ENCODE data around the gene WFDC1.

The WFDC1 gene

GRCh38 chr16:84357191-84357651 is 62.5 kb downstream of the WFDC1 start:
- no peak for TF ChIP-seq CTCF (IDR thresholded peaks at IDR 0.05; ENCODE audit: control extremely low read depth, extremely low read depth, low read depth, missing control alignments)
- ChIA-PET POLR2A (no interaction called here), CTCF (no interaction called here)
- DNase-seq (ENCODE audit: extremely low spot score): no peak

GRCh38 chr16:84358601-84359295 is 64.1 kb downstream of the WFDC1 start:
- DNase-seq (ENCODE audit: extremely low spot score): no peak
- ChIA-PET POLR2A (no interaction called here), CTCF (interaction anchor here (1.2 kb wide), 1 partner anchor 11 kb away, joined by 3 read pairs; no protein-coding TSS in a partner anchor)
- no peak for TF ChIP-seq CTCF (IDR thresholded peaks at IDR 0.05; ENCODE audit: control extremely low read depth, extremely low read depth, low read depth, missing control alignments)

- no peak for TF ChIP-seq CTCF (IDR thresholded peaks at IDR 0.05; ENCODE audit: control extremely low read depth, extremely low read depth, low read depth, missing control alignments)
- POLR2A ChIA-PET: no interaction called here
- CTCF ChIA-PET: interaction anchor here (1.2 kb wide), 1 partner anchor 10 kb away, joined by 3 read pairs; no protein-coding TSS in a partner anchor
- DNase-seq (ENCODE audit: extremely low spot score): no peak
These were observed 64.6 kb downstream of the WFDC1 start for GRCh38 chr16:84359326-84359725.

- CTCF ChIA-PET: no interaction called here
- POLR2A ChIA-PET: no interaction called here
- TF ChIP-seq CTCF (IDR thresholded peaks at IDR 0.05; ENCODE audit: control extremely low read depth, extremely low read depth, low read depth, missing control alignments): no peak
- no peak for DNase-seq (ENCODE audit: extremely low spot score)
These were observed 65.5 kb downstream of the WFDC1 start for GRCh38 chr16:84360170-84360569.

GRCh38 chr16:84360748-84361147 is 66.1 kb downstream of the WFDC1 start:
- CTCF ChIA-PET: no interaction called here
- no peak for TF ChIP-seq CTCF (IDR thresholded peaks at IDR 0.05; ENCODE audit: control extremely low read depth, extremely low read depth, low read depth, missing control alignments)
- POLR2A ChIA-PET: no interaction called here
- DNase-seq (ENCODE audit: extremely low spot score): no peak

GRCh38 chr16:84361546-84361945 is 66.9 kb downstream of the WFDC1 start:
- no peak for DNase-seq (ENCODE audit: extremely low spot score)
- TF ChIP-seq CTCF (IDR thresholded peaks at IDR 0.05; ENCODE audit: control extremely low read depth, extremely low read depth, low read depth, missing control alignments): no peak
- POLR2A ChIA-PET: no interaction called here
- CTCF ChIA-PET: no interaction called here

Measured in GM10248 (cell line).